ENCODE results near the gene PRKAG2.

DNA sequence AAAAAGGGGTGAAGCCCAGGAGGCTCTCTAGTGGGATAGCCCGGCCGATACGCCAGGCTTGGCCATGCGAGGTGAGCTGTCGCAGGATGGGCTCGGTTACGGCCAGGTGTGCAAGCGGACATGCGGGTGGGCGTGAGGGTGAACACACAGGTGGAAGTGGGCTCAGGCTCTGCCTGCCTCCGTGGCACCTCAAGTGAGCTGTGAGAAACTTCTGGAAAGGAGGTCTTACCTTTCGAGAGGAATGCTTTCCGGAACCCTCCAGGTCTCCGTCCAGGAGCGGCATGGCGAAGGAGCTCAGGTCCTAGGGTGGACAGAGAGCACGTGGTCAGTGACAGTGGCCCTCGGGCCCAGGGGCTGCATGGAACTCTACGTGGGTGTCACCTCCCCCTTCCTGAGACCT is 90.7 kb downstream of the PRKAG2 start:
- TF ChIP-seq POLR2A (IDR thresholded peaks at IDR 0.05), result no peak
- TF ChIP-seq, protein P1, sequence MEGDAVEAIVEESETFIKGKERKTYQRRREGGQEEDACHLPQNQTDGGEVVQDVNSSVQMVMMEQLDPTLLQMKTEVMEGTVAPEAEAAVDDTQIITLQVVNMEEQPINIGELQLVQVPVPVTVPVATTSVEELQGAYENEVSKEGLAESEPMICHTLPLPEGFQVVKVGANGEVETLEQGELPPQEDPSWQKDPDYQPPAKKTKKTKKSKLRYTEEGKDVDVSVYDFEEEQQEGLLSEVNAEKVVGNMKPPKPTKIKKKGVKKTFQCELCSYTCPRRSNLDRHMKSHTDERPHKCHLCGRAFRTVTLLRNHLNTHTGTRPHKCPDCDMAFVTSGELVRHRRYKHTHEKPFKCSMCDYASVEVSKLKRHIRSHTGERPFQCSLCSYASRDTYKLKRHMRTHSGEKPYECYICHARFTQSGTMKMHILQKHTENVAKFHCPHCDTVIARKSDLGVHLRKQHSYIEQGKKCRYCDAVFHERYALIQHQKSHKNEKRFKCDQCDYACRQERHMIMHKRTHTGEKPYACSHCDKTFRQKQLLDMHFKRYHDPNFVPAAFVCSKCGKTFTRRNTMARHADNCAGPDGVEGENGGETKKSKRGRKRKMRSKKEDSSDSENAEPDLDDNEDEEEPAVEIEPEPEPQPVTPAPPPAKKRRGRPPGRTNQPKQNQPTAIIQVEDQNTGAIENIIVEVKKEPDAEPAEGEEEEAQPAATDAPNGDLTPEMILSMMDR (IDR thresholded peaks at IDR 0.05), result no peak
- TF ChIP-seq POLR2AphosphoS5 (IDR thresholded peaks at IDR 0.05), result no peak

All from transverse colon (tissue), 4 donors.